ENCODE measurements around the gene TPRX2. TPM values are rescaled to one million over a fixed set of nuclear protein-coding genes. Genes with fewer than 3 reads are reported as not detected.

TPRX2 gene
- total RNA-seq, 1 donor from 2014 or later: not detected

GRCh38 chr19:47839913-47840312 is 19.1 kb upstream of the TPRX2 start:
- Mint-ChIP-seq H3K9me3 (ENCODE audit: unreplicated experiment) (no peaks in the 10 kb centered on the region), H3K27ac (ENCODE audit: unreplicated experiment) (no peak overlapping the region), H3K4me1 (ENCODE audit: low read depth, unreplicated experiment) (no peaks in the 10 kb centered on the region), H3K4me3 (ENCODE audit: unreplicated experiment) (no peak overlapping the region), H3K27me3 (ENCODE audit: low read depth, unreplicated experiment) (peaks cover 17% of the 10 kb centered on the region), H3K36me3 (ENCODE audit: low read depth, unreplicated experiment) (no peaks in the 10 kb centered on the region)
- Histone ChIP-seq H3K36me3 (ENCODE audit: insufficient read depth, low read length) (no peaks in the 10 kb centered on the region), H3K4me2 (ENCODE audit: low read length) (no peak overlapping the region), H3K27me3 (ENCODE audit: insufficient read depth, low read length) (no peaks in the 10 kb centered on the region), H3K9ac (ENCODE audit: low read length) (no peak overlapping the region), H4K20me1 (ENCODE audit: insufficient read depth, low read length) (no peaks in the 10 kb centered on the region), H3K4me1 (ENCODE audit: insufficient read depth, low read length) (no peaks in the 10 kb centered on the region), H3K79me2 (ENCODE audit: insufficient read depth, low read length) (no peaks in the 10 kb centered on the region), H3K4me3 (ENCODE audit: insufficient read depth, low read depth, low read length) (no peak overlapping the region), H3K9me3 (ENCODE audit: insufficient read depth, low read depth, low read length) (no peaks in the 10 kb centered on the region), H3K27ac (ENCODE audit: low read depth, low read length) (no peak overlapping the region), H2AFZ (ENCODE audit: low read depth, low read length) (no peak overlapping the region)
- FAIRE-seq (no peak), DNase-seq (ENCODE audit: low read depth) (no peak)
- no peak for TF ChIP-seq EZH2 (IDR thresholded peaks at IDR 0.05; ENCODE audit: insufficient read depth, low read length)
- TF ChIP-seq, protein P1, sequence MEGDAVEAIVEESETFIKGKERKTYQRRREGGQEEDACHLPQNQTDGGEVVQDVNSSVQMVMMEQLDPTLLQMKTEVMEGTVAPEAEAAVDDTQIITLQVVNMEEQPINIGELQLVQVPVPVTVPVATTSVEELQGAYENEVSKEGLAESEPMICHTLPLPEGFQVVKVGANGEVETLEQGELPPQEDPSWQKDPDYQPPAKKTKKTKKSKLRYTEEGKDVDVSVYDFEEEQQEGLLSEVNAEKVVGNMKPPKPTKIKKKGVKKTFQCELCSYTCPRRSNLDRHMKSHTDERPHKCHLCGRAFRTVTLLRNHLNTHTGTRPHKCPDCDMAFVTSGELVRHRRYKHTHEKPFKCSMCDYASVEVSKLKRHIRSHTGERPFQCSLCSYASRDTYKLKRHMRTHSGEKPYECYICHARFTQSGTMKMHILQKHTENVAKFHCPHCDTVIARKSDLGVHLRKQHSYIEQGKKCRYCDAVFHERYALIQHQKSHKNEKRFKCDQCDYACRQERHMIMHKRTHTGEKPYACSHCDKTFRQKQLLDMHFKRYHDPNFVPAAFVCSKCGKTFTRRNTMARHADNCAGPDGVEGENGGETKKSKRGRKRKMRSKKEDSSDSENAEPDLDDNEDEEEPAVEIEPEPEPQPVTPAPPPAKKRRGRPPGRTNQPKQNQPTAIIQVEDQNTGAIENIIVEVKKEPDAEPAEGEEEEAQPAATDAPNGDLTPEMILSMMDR (IDR thresholded peaks at IDR 0.05; ENCODE audit: insufficient read depth, low read depth, low read length): no peak

DNA sequence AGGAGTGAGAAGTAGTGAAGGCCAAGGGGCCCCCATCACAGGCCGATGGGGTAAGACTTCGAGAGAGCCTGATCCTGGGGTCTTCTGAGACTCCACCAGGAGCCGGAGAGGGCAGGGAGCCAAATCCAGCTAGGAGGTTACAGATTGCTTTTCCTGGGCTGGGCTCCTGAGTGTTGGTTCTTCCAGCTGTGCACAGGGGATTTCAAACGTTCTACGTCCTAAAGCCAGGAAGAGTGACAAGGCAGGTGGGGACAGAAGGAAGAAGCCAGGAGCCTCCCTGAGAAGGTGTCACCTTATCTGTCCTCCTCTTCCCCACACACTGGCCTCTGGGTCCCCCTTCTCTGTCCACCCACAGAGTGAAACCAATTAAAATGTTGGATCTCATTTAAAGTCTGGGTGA is 16.1 kb upstream of the TPRX2 start:
- no peak for FAIRE-seq
- peaks cover 20% of the 10 kb centered on the region for H3K27me3 Mint-ChIP-seq (ENCODE audit: low read depth, unreplicated experiment)

GRCh38 chr19:47848425-47848822 is 10.6 kb upstream of the TPRX2 start:
- Histone ChIP-seq H3K4me3 (ENCODE audit: insufficient read depth, low read depth, low read length) (no peak overlapping the region), H3K9ac (ENCODE audit: low read length) (no peak overlapping the region), H3K4me1 (ENCODE audit: insufficient read depth, low read length) (no peaks in the 10 kb centered on the region), H3K4me2 (ENCODE audit: low read length) (no peak overlapping the region), H2AFZ (ENCODE audit: low read depth, low read length) (no peak overlapping the region), H3K27me3 (ENCODE audit: insufficient read depth, low read length) (peaks cover 14% of the 10 kb centered on the region), H3K79me2 (ENCODE audit: insufficient read depth, low read length) (no peaks in the 10 kb centered on the region), H3K27ac (ENCODE audit: low read depth, low read length) (no peak overlapping the region), H4K20me1 (ENCODE audit: insufficient read depth, low read length) (no peaks in the 10 kb centered on the region), H3K36me3 (ENCODE audit: insufficient read depth, low read length) (no peaks in the 10 kb centered on the region), H3K9me3 (ENCODE audit: insufficient read depth, low read depth, low read length) (no peaks in the 10 kb centered on the region)
- no peaks in the 10 kb centered on the region for H3K4me1 Mint-ChIP-seq (ENCODE audit: low read depth, unreplicated experiment)
- TF ChIP-seq, protein P1 (IDR thresholded peaks at IDR 0.05; ENCODE audit: insufficient read depth, low read depth, low read length): no peak
- TF ChIP-seq EZH2 (IDR thresholded peaks at IDR 0.05; ENCODE audit: insufficient read depth, low read length): no peak
- H3K27ac Mint-ChIP-seq (ENCODE audit: unreplicated experiment): no peak overlapping the region
- peaks cover 39% of the 10 kb centered on the region for H3K27me3 Mint-ChIP-seq (ENCODE audit: low read depth, unreplicated experiment)
- FAIRE-seq (no peak), DNase-seq (ENCODE audit: low read depth) (no peak)
- no peaks in the 10 kb centered on the region for H3K36me3 Mint-ChIP-seq (ENCODE audit: low read depth, unreplicated experiment)
- no peaks in the 10 kb centered on the region for H3K9me3 Mint-ChIP-seq (ENCODE audit: unreplicated experiment)
- H3K4me3 Mint-ChIP-seq (ENCODE audit: unreplicated experiment): no peak overlapping the region

More for the DNA sequence above, 16.1 kb upstream of the TPRX2 start:
- no peak for DNase-seq (ENCODE audit: low read depth)
- Histone ChIP-seq H3K4me3 (ENCODE audit: insufficient read depth, low read depth, low read length) (no peak overlapping the region), H3K79me2 (ENCODE audit: insufficient read depth, low read length) (no peaks in the 10 kb centered on the region), H3K9ac (ENCODE audit: low read length) (no peak overlapping the region), H4K20me1 (ENCODE audit: insufficient read depth, low read length) (no peaks in the 10 kb centered on the region), H3K4me2 (ENCODE audit: low read length) (no peak overlapping the region), H3K36me3 (ENCODE audit: insufficient read depth, low read length) (no peaks in the 10 kb centered on the region), H3K9me3 (ENCODE audit: insufficient read depth, low read depth, low read length) (no peaks in the 10 kb centered on the region), H3K4me1 (ENCODE audit: insufficient read depth, low read length) (no peaks in the 10 kb centered on the region), H3K27me3 (ENCODE audit: insufficient read depth, low read length) (no peaks in the 10 kb centered on the region), H2AFZ (ENCODE audit: low read depth, low read length) (no peak overlapping the region), H3K27ac (ENCODE audit: low read depth, low read length) (no peak overlapping the region)
- Mint-ChIP-seq H3K36me3 (ENCODE audit: low read depth, unreplicated experiment) (no peaks in the 10 kb centered on the region), H3K27ac (ENCODE audit: unreplicated experiment) (no peak overlapping the region), H3K4me3 (ENCODE audit: unreplicated experiment) (no peak overlapping the region), H3K4me1 (ENCODE audit: low read depth, unreplicated experiment) (no peaks in the 10 kb centered on the region), H3K9me3 (ENCODE audit: unreplicated experiment) (no peaks in the 10 kb centered on the region)
- no peak for TF ChIP-seq EZH2 (IDR thresholded peaks at IDR 0.05; ENCODE audit: insufficient read depth, low read length)
- TF ChIP-seq, protein P1 (IDR thresholded peaks at IDR 0.05; ENCODE audit: insufficient read depth, low read depth, low read length): no peak

Measured in astrocyte (in vitro differentiated cells and primary cell).